ENCODE results near the gene TRAF2.

TRAF2 gene

GRCh38 chr9:136940526-136941230 lies 54.4 kb downstream of the TRAF2 start:
- DNase-seq, result no peak

GRCh38 chr9:136941231-136942111 lies 55.2 kb downstream of the TRAF2 start:
- DNase-seq, result no peak

- no peak for DNase-seq
Observed at GRCh38 chr9:136942112-136942880, 56.0 kb downstream of the TRAF2 start.

GRCh38 chr9:136942881-136943230 lies 56.5 kb downstream of the TRAF2 start:
- no peak for DNase-seq

- DNase-seq, result peak; percentile 70
Observed at GRCh38 chr9:136943291-136944211, 57.2 kb downstream of the TRAF2 start.

GRCh38 chr9:136944212-136944518 lies 57.8 kb downstream of the TRAF2 start:
- DNase-seq, result peak; percentile 79

- peak; percentile 99 for DNase-seq
Observed at GRCh38 chr9:136944519-136945332, 58.4 kb downstream of the TRAF2 start, which contains the start of the genes C8G and FBXW5. Gene C8G, plus strand, starts transcription at chr9:136945243. Its CDS starts 78 bp downstream, at chr9:136945321. Gene FBXW5, minus strand, starts transcription at chr9:136944738. Its CDS starts 655 bp downstream, at chr9:136944083.

GRCh38 chr9:136945333-136946227 lies 59.3 kb downstream of the TRAF2 start:
- DNase-seq, result no peak

- DNase-seq, result no peak
Observed at GRCh38 chr9:136946228-136947027, 60.1 kb downstream of the TRAF2 start.

GRCh38 chr9:136947028-136947891 lies 60.9 kb downstream of the TRAF2 start:
- DNase-seq, result no peak

GRCh38 chr9:136947955-136948510 lies 61.7 kb downstream of the TRAF2 start:
- DNase-seq, result peak; percentile 57

GRCh38 chr9:136949239-136949816 lies 63.0 kb downstream of the TRAF2 start:
- DNase-seq, result peak; percentile 33

GRCh38 chr9:136949817-136950655 lies 63.7 kb downstream of the TRAF2 start:
- peak; percentile 99 for DNase-seq

GRCh38 chr9:136950656-136951276 lies 64.5 kb downstream of the TRAF2 start:
- no peak for DNase-seq

GRCh38 chr9:136951541-136952320 lies 65.4 kb downstream of the TRAF2 start, which contains the start of gene LCN12:
Gene LCN12, plus strand, starts transcription at chr9:136952273. Its CDS starts 55 bp downstream, at chr9:136952328.
- DNase-seq, result no peak
